Activated naive CD4-positive, alpha-beta T cell treated with anti-CD3 and anti-CD28 coated beads, Interleukin-2, amount 50 U/mL, for 72 hours (primary cell): ENCODE data around the gene FGD1. TPM values are rescaled to one million over a fixed set of nuclear protein-coding genes. Genes with fewer than 3 reads are reported as not detected.
A peak's percentile ranks its signal among the peaks of the same experiment; 100 is the strongest.

Experiments used
- ATAC-seq, 2 donors: fragments of 150-1000 bp; cut with Tn5 transposase; 2 replicates each; pipeline ENCODE4 v1.10.0; 2021; ENCODE audit warnings: mild to moderate bottlenecking in 2 of 2, moderate library complexity in 2 of 2
- DNase-seq, 2 donors: peaks; one replicate each; pipeline ENCODE4 v3.0.0; 2021 to 2022; ENCODE audit warnings: low spot score in 2 of 2
- H3K27ac Mint-ChIP-seq, 2 donors: one replicate each; pipeline ENCODE4 v1.8.0; 2022; ENCODE audit warnings: mild to moderate bottlenecking in 2 of 2, mixed read lengths in 2 of 2
- H3K36me3 Mint-ChIP-seq, 2 donors: one replicate each; pipeline ENCODE4 v1.8.0; 2022; ENCODE audit warnings: mixed read lengths in 2 of 2
- H3K9me3 Mint-ChIP-seq, 2 donors: one replicate each; pipeline ENCODE4 v1.8.0; 2022; ENCODE audit warnings: mixed read lengths in 2 of 2
- total RNA-seq, 2 donors: library from RNA; stranded (reverse); gene quantifications; one replicate each; pipeline ENCODE4 v1.2.3, GENCODE V29; 2022

Gene FGD1
- total RNA-seq, 2 donors from 2014 or later, result 0.27 to 0.31 TPM

GRCh38 chrX:54423161-54423888, 72.7 kb downstream of the FGD1 start:
- ATAC-seq (peak in 1 of 2 donors; percentile 45), DNase-seq (no peak)
- no peaks in the 10 kb centered on the region for H3K9me3 Mint-ChIP-seq
- no peaks in the 10 kb centered on the region for H3K36me3 Mint-ChIP-seq
- H3K27ac Mint-ChIP-seq, result no peak overlapping the region

GRCh38 chrX:54422168-54422567, 73.9 kb downstream of the FGD1 start:
- no peak for DNase-seq
- Mint-ChIP-seq H3K27ac (no peak overlapping the region), H3K9me3 (no peaks in the 10 kb centered on the region), H3K36me3 (no peaks in the 10 kb centered on the region)
- ATAC-seq, result no peak

GRCh38 chrX:54419559-54420302, 76.3 kb downstream of the FGD1 start:
- DNase-seq, result no peak
- H3K9me3 Mint-ChIP-seq, result no peaks in the 10 kb centered on the region
- no peaks in the 10 kb centered on the region for H3K36me3 Mint-ChIP-seq

GRCh38 chrX:54416965-54417364, 79.1 kb downstream of the FGD1 start:
- Mint-ChIP-seq H3K9me3 (no peaks in the 10 kb centered on the region), H3K27ac (no peak overlapping the region), H3K36me3 (no peaks in the 10 kb centered on the region)
- ATAC-seq (no peak), DNase-seq (no peak)

More at GRCh38 chrX:54419559-54420302, 76.3 kb downstream of the FGD1 start:
- ATAC-seq, result no peak
- peak overlapping the region in 1 of 2 donors; percentile 46 for H3K27ac Mint-ChIP-seq

- H3K9me3 Mint-ChIP-seq, result no peaks in the 10 kb centered on the region
- H3K36me3 Mint-ChIP-seq, result no peaks in the 10 kb centered on the region
- no peak for DNase-seq
- no peak overlapping the region for H3K27ac Mint-ChIP-seq
- ATAC-seq, result no peak
Observed at GRCh38 chrX:54415534-54416350, 80.3 kb downstream of the FGD1 start.

- no peak for ATAC-seq
- DNase-seq, result no peak
- H3K27ac Mint-ChIP-seq, result no peak overlapping the region
- H3K36me3 Mint-ChIP-seq, result no peaks in the 10 kb centered on the region
- no peaks in the 10 kb centered on the region for H3K9me3 Mint-ChIP-seq
Observed at GRCh38 chrX:54413753-54414152, 82.3 kb downstream of the FGD1 start.

GRCh38 chrX:54411732-54412131, 84.3 kb downstream of the FGD1 start:
- H3K27ac Mint-ChIP-seq, result no peak overlapping the region
- DNase-seq, result no peak
- H3K9me3 Mint-ChIP-seq, result no peaks in the 10 kb centered on the region
- no peak for ATAC-seq
- no peaks in the 10 kb centered on the region for H3K36me3 Mint-ChIP-seq

- no peak for ATAC-seq
- DNase-seq, result no peak
- H3K36me3 Mint-ChIP-seq, result no peaks in the 10 kb centered on the region
- H3K27ac Mint-ChIP-seq, result no peak overlapping the region
- no peaks in the 10 kb centered on the region for H3K9me3 Mint-ChIP-seq
Observed at GRCh38 chrX:54407266-54407665, 88.8 kb downstream of the FGD1 start.

GRCh38 chrX:54397113-54397512, 98.9 kb downstream of the FGD1 start:
- Mint-ChIP-seq H3K36me3 (no peaks in the 10 kb centered on the region), H3K27ac (no peak overlapping the region), H3K9me3 (no peaks in the 10 kb centered on the region)
- no peak for DNase-seq
- no peak for ATAC-seq

Other genes starting within 250 kb of the FGD1 start
- gene WNK3, start 138.2 kb downstream of the FGD1 start, total RNA-seq, result 1 to 10 TPM in 1 of 2 donors, under 1 TPM in 1; 0.75 to 2.5 TPM
- gene TSR2, start 55.8 kb downstream of the FGD1 start, total RNA-seq, result 10 to 100 TPM; 26.8 to 31.5 TPM
- gene GNL3L, start 34.0 kb upstream of the FGD1 start, total RNA-seq, result 10 to 100 TPM; 47.6 to 55.3 TPM